Keratinocyte (primary cell): Measurements from ENCODE around the gene PRELID3B. TPM values are rescaled to one million over a fixed set of nuclear protein-coding genes. Genes with fewer than 3 reads are reported as not detected.

Source experiments
- DNase-seq: peaks from one replicate; pipeline ENCODE4 v3.0.0-alpha.2; 2011; ENCODE audit warnings: low read depth, missing footprints, low spot score
- FAIRE-seq: peaks from 2 replicates; lab custom pipeline; 2011; peaks lifted over from hg19 to GRCh38; lab: Jason Lieb, UNC
- H2AFZ ChIP-seq: 2 replicates; pipeline ENCODE4 v1.6.0; 2012; ENCODE audit warnings: low read length, control low read depth, inconsistent platforms; ENCODE audit not compliant: control insufficient read depth
- H3K27ac ChIP-seq: 2 replicates; pipeline ENCODE4 v1.5.1; 2011; ENCODE audit warnings: low read length; ENCODE audit not compliant: control insufficient read depth, insufficient read depth
- H3K27me3 ChIP-seq: 3 replicates; pipeline ENCODE4 v1.6.0; 2011; ENCODE audit warnings: low read length; ENCODE audit not compliant: control insufficient read depth, insufficient read depth; ENCODE audit errors: extremely low read depth
- H3K36me3 ChIP-seq, 2 experiments: 2 replicates in 1 of 2; 3 replicates in 1 of 2; pipeline ENCODE4 v1.5.1; 2011; ENCODE audit warnings: low read length in 2 of 2, mild to moderate bottlenecking in 1 of 2; ENCODE audit not compliant: control insufficient read depth in 2 of 2, insufficient read depth in 2 of 2; ENCODE audit errors: extremely low read depth in 1 of 2
- H3K4me1 ChIP-seq: 3 replicates; pipeline ENCODE4 v1.5.1; 2011; ENCODE audit warnings: low read length; ENCODE audit not compliant: control insufficient read depth, insufficient read depth; ENCODE audit errors: extremely low read depth
- H3K4me2 ChIP-seq: 3 replicates; pipeline ENCODE4 v1.6.0; 2011; ENCODE audit warnings: low read depth, low read length; ENCODE audit not compliant: control insufficient read depth, insufficient read depth; ENCODE audit errors: extremely low read depth
- H3K4me3 ChIP-seq, 3 experiments: fragments of 200-600 bp in 1 of 3; sonication (generic) in 1 of 3; 2 replicates in 2 of 3; 3 replicates in 1 of 3; pipeline ENCODE4 v1.5.1; 2011 to 2016; ENCODE audit warnings: low read length in 3 of 3, mild to moderate bottlenecking in 3 of 3, control low read depth in 2 of 3, inconsistent platforms in 1 of 3, low read depth in 1 of 3, mixed read lengths in 1 of 3, mixed run types in 1 of 3, moderate library complexity in 1 of 3; ENCODE audit not compliant: control insufficient read depth in 2 of 3, insufficient read depth in 2 of 3; ENCODE audit errors: extremely low read depth in 1 of 3
- H3K79me2 ChIP-seq: 2 replicates; pipeline ENCODE4 v1.6.0; 2012; ENCODE audit warnings: low read length; ENCODE audit not compliant: control insufficient read depth, insufficient read depth
- H3K9ac ChIP-seq: 3 replicates; pipeline ENCODE4 v1.6.0; 2011; ENCODE audit warnings: low read length; ENCODE audit not compliant: control insufficient read depth, insufficient read depth; ENCODE audit errors: extremely low read depth
- H3K9me1 ChIP-seq: 3 replicates; pipeline ENCODE4 v1.6.0; 2011; ENCODE audit warnings: low read length; ENCODE audit not compliant: control insufficient read depth, insufficient read depth; ENCODE audit errors: extremely low read depth
- H3K9me3 ChIP-seq: 2 replicates; pipeline ENCODE4 v1.5.1; 2012; ENCODE audit warnings: low read depth, low read length; ENCODE audit not compliant: control insufficient read depth
- H4K20me1 ChIP-seq: 3 replicates; pipeline ENCODE4 v1.6.0; 2011; ENCODE audit warnings: low read length; ENCODE audit not compliant: control insufficient read depth, insufficient read depth; ENCODE audit errors: extremely low read depth
- EZH2 ChIP-seq: IDR thresholded peaks from one replicate; pipeline ENCODE4 v1.6.1; 2012; ENCODE audit warnings: inconsistent platforms, mild to moderate bottlenecking, low read length, moderate library complexity
- dilution Hi-C: fragments of 300-500 bp; cut with MboI; formaldehyde crosslinking; loops from one replicate; pipeline ENCODE4 v1.7.0; 2020; ENCODE audit warnings: low sequenced_read_pairs; ENCODE audit not compliant: extremely low pct_ligation_motif_present
- polyA plus RNA-seq, 5 experiments: library from polyadenylated mRNA; depleted of rRNA in 3 of 5; stranded (reverse) in 3 of 5; stranded (forward) in 1 of 5; unstranded in 1 of 5; fragments of >200 nt; gene quantifications; 1 replicate in 1 of 5; 2 replicates in 3 of 5; 3 replicates in 1 of 5; pipeline versions ENCODE4 v1.2.1 to v1.2.3, GENCODE V29; 2011 to 2012; ENCODE audit warnings: missing spikeins in 2 of 5, low read depth in 1 of 5, low replicate concordance in 1 of 5
- TF ChIP-seq, protein P1 (sequence below), 3 experiments: IDR thresholded peaks in 1 of 3; conservative IDR thresholded peaks in 1 of 3; optimal IDR thresholded peaks in 1 of 3; 2 replicates in 2 of 3; 3 replicates in 1 of 3; pipeline versions ENCODE3 to v1.5.1; 2011; ENCODE audit warnings: low read length in 3 of 3, mild to moderate bottlenecking in 3 of 3, moderate library complexity in 2 of 3, control low read depth in 1 of 3, inconsistent platforms in 1 of 3; ENCODE audit not compliant: insufficient read depth in 2 of 3; ENCODE audit errors: extremely low read depth in 1 of 3

The PRELID3B gene
- polyA plus RNA-seq, 1 donor (not counting 4 experiments of a cell fraction or from before 2014, with no cell fraction given): 86.9 TPM

DNA sequence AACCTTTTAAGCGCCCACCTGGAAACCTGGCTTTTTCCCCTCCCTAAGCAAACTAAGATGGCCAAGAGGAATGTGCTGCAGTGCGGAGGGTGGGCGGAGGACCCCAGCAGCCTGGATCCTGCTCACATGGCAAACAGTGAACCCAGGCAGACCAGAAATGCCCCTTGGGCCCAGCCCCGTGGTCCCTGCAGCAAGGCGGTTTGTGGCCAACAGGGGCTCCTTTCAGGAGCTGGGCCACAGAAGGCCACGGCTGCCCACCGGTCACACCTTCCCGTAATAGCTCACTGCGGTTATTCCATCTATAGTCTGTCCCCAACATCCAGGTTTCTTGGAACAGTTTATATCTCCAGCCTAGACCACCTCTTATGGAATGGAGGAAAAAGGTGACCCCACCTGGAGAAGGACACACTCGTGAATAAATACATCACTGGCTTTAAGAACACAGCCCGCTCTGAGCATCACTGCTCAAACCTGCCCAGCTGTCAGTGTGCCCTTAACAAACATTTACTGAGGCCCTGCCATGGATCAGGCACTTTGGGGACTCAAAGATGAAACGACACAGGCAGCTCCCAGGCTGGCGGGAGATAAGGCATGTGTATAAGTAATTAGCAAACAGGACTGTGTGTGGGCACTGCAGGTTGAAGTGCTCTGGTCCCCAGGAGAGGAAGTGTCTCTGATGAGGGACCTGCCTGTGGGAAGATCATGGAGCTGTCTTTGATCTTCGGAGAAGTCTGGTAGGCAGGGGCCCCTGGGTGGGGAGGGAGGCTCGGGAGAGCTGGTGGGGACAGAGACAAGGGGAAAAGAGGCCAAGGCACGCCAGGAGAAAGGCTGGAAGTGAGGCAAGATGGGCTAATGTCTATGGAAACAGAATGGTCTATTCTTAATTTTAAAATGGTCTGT is 26.5 kb downstream of the PRELID3B start:
- no peaks in the 10 kb centered on the region for H4K20me1 ChIP-seq
- H3K4me1 ChIP-seq: peaks cover 27% of the 10 kb centered on the region
- H3K9me3 ChIP-seq: no peaks in the 10 kb centered on the region
- TF ChIP-seq, protein P1, sequence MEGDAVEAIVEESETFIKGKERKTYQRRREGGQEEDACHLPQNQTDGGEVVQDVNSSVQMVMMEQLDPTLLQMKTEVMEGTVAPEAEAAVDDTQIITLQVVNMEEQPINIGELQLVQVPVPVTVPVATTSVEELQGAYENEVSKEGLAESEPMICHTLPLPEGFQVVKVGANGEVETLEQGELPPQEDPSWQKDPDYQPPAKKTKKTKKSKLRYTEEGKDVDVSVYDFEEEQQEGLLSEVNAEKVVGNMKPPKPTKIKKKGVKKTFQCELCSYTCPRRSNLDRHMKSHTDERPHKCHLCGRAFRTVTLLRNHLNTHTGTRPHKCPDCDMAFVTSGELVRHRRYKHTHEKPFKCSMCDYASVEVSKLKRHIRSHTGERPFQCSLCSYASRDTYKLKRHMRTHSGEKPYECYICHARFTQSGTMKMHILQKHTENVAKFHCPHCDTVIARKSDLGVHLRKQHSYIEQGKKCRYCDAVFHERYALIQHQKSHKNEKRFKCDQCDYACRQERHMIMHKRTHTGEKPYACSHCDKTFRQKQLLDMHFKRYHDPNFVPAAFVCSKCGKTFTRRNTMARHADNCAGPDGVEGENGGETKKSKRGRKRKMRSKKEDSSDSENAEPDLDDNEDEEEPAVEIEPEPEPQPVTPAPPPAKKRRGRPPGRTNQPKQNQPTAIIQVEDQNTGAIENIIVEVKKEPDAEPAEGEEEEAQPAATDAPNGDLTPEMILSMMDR (optimal IDR thresholded peaks at IDR 0.05 in 1 of 3, IDR thresholded peaks at IDR 0.05 in 1 of 3, conservative IDR thresholded peaks at IDR 0.05 in 1 of 3; ENCODE audit: extremely low read depth in 1 of 3, insufficient read depth in 2 of 3, low read length in 3 of 3): no peak
- TF ChIP-seq EZH2: no peak
- dilution Hi-C loops: no loop called here
- DNase-seq (no peak), FAIRE-seq (no peak)
- peak overlapping the region; percentile 7 for H3K4me2 ChIP-seq
- no peak overlapping the region for H3K9ac ChIP-seq
- H3K27ac ChIP-seq: no peak overlapping the region
- no peak overlapping the region for H2AFZ ChIP-seq
- no peaks in the 10 kb centered on the region for H3K27me3 ChIP-seq
- no peaks in the 10 kb centered on the region for H3K36me3 ChIP-seq
- no peaks in the 10 kb centered on the region for H3K79me2 ChIP-seq
- H3K4me3 ChIP-seq: no peak overlapping the region
- H3K9me1 ChIP-seq: no peaks in the 10 kb centered on the region

DNA sequence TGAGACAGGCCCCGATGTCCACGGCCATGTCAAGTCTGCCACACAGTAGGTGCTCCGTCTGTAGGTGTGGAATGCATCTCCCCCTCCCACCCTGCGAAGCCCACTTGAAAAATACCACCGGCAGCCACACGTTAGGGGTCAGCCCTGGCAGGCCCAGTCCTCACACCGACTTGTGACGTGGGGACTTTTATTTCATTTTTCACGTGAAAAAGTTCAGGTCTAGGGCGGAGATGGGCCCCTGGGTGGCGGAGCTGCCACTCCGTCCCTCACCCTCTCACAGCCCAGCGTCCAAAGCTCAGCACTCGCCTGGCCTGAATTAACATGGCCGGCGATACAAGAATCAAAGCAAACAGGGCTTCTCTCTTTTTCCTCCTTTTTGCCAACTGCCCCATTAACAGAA is 27.2 kb downstream of the PRELID3B start:
- no peak for FAIRE-seq
- dilution Hi-C loops: no loop called here
- H3K9ac ChIP-seq: no peak overlapping the region

More for the DNA sequence above, 27.2 kb downstream of the PRELID3B start:
- Histone ChIP-seq H3K4me3 (no peak overlapping the region), H3K27me3 (no peaks in the 10 kb centered on the region), H4K20me1 (no peaks in the 10 kb centered on the region), H3K4me2 (no peak overlapping the region), H3K27ac (no peak overlapping the region), H2AFZ (no peak overlapping the region), H3K9me1 (no peaks in the 10 kb centered on the region), H3K36me3 (no peaks in the 10 kb centered on the region), H3K9me3 (no peaks in the 10 kb centered on the region), H3K79me2 (no peaks in the 10 kb centered on the region), H3K4me1 (peaks cover 28% of the 10 kb centered on the region)
- TF ChIP-seq, protein P1 (optimal IDR thresholded peaks at IDR 0.05 in 1 of 3, IDR thresholded peaks at IDR 0.05 in 1 of 3, conservative IDR thresholded peaks at IDR 0.05 in 1 of 3; ENCODE audit: extremely low read depth in 1 of 3, insufficient read depth in 2 of 3, low read length in 3 of 3): no peak
- no peak for TF ChIP-seq EZH2
- DNase-seq: no peak
